Measurements from ENCODE around the gene C4BPA.

C4BPA gene

DNA sequence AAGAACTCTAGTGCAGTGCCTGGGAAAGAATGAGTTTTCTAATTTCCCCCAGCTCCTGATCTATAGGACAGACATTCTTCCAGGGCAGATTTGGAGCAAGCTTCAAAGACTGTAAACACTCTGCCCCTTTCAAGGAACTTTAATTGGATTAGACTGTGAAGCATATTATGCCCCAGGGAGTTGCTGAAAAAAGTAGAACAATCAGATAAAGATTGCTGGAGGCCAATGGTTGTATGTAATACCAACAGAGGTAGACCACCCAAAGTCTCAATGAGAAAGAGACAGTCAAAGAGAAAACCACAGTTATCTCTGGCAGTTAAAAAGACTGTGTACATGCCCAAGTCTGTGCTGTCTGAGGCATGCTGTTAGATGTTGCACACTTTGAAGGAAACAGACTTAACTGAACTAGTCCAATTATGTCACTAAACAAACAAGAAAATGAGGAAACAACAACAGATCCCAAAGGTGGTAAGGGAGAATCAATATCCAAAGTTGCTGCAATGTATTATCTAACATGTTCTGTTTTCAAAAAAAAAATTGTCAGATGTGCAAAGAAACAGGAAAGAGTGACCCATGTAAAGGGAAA lies 24.4 kb downstream of the C4BPA start:
- Histone ChIP-seq H3K36me3 (ENCODE audit: insufficient read depth, low read length) (no peaks in the 10 kb centered on the region; the same call in 1 of the 2 replicates), H3K9me2 (ENCODE audit: low read depth, low read length) (no peaks in the 10 kb centered on the region), H3K9me3 (ENCODE audit: low read length) (peaks cover 3% of the 10 kb centered on the region; the same call in 1 of the 2 replicates), H3K27me3 (ENCODE audit: insufficient read depth, low read length) (no peaks in the 10 kb centered on the region), H3K27ac (ENCODE audit: low read depth, low read length, poor library complexity, severe bottlenecking) (no peak overlapping the region), H3K9ac (ENCODE audit: low read length) (no peak overlapping the region), H3K4me3 (ENCODE audit: low read depth, low read length, poor library complexity, severe bottlenecking) (no peak overlapping the region), H3K4me1 (ENCODE audit: insufficient read depth, low read length, severe bottlenecking) (no peaks in the 10 kb centered on the region), H4K20me1 (ENCODE audit: insufficient read depth, low read length) (no peaks in the 10 kb centered on the region), H3F3A (ENCODE audit: insufficient read depth, low read length) (no peaks in the 10 kb centered on the region), H2AFZ (ENCODE audit: low read length) (no peak overlapping the region), H3K4me2 (ENCODE audit: low read length) (no peak overlapping the region), H3K79me2 (ENCODE audit: insufficient read depth, low read length) (no peaks in the 10 kb centered on the region)
- TF ChIP-seq EZH2 (IDR thresholded peaks at IDR 0.05; ENCODE audit: borderline replicate concordance, low read length): no peak

DNA sequence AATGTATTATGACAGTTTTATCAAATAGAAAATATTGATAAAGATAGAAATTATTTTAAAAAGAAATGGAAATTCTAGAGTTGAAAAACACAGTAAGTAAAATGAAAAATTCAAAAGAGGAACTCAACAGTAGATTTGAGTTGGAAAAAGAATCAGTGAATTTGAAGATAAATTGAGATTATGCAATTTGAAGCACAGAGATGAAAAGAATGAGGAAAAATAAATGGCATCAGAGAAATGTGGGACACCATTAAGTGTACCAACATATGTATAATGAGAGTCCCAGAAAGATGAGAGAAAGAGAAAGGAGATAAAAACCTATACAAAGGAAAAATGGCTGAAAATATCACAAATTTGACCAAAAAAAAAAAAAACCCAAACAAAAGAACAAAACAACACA lies 25.0 kb downstream of the C4BPA start:
- Histone ChIP-seq H3K4me3 (ENCODE audit: low read depth, low read length, poor library complexity, severe bottlenecking) (no peak overlapping the region), H3F3A (ENCODE audit: insufficient read depth, low read length) (no peaks in the 10 kb centered on the region), H3K27me3 (ENCODE audit: insufficient read depth, low read length) (no peaks in the 10 kb centered on the region), H3K9me3 (ENCODE audit: low read length) (peaks cover 3% of the 10 kb centered on the region; the same call in 1 of the 2 replicates), H2AFZ (ENCODE audit: low read length) (no peak overlapping the region), H3K36me3 (ENCODE audit: insufficient read depth, low read length) (no peaks in the 10 kb centered on the region; the same call in 1 of the 2 replicates), H3K9me2 (ENCODE audit: low read depth, low read length) (no peaks in the 10 kb centered on the region), H3K4me2 (ENCODE audit: low read length) (no peak overlapping the region), H3K27ac (ENCODE audit: low read depth, low read length, poor library complexity, severe bottlenecking) (no peak overlapping the region), H4K20me1 (ENCODE audit: insufficient read depth, low read length) (no peaks in the 10 kb centered on the region), H3K79me2 (ENCODE audit: insufficient read depth, low read length) (no peaks in the 10 kb centered on the region), H3K4me1 (ENCODE audit: insufficient read depth, low read length, severe bottlenecking) (no peaks in the 10 kb centered on the region), H3K9ac (ENCODE audit: low read length) (no peak overlapping the region)
- TF ChIP-seq, protein P1, sequence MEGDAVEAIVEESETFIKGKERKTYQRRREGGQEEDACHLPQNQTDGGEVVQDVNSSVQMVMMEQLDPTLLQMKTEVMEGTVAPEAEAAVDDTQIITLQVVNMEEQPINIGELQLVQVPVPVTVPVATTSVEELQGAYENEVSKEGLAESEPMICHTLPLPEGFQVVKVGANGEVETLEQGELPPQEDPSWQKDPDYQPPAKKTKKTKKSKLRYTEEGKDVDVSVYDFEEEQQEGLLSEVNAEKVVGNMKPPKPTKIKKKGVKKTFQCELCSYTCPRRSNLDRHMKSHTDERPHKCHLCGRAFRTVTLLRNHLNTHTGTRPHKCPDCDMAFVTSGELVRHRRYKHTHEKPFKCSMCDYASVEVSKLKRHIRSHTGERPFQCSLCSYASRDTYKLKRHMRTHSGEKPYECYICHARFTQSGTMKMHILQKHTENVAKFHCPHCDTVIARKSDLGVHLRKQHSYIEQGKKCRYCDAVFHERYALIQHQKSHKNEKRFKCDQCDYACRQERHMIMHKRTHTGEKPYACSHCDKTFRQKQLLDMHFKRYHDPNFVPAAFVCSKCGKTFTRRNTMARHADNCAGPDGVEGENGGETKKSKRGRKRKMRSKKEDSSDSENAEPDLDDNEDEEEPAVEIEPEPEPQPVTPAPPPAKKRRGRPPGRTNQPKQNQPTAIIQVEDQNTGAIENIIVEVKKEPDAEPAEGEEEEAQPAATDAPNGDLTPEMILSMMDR (IDR thresholded peaks at IDR 0.05; ENCODE audit: low read length): no peak
- TF ChIP-seq EZH2 (IDR thresholded peaks at IDR 0.05; ENCODE audit: borderline replicate concordance, low read length): no peak

DNA sequence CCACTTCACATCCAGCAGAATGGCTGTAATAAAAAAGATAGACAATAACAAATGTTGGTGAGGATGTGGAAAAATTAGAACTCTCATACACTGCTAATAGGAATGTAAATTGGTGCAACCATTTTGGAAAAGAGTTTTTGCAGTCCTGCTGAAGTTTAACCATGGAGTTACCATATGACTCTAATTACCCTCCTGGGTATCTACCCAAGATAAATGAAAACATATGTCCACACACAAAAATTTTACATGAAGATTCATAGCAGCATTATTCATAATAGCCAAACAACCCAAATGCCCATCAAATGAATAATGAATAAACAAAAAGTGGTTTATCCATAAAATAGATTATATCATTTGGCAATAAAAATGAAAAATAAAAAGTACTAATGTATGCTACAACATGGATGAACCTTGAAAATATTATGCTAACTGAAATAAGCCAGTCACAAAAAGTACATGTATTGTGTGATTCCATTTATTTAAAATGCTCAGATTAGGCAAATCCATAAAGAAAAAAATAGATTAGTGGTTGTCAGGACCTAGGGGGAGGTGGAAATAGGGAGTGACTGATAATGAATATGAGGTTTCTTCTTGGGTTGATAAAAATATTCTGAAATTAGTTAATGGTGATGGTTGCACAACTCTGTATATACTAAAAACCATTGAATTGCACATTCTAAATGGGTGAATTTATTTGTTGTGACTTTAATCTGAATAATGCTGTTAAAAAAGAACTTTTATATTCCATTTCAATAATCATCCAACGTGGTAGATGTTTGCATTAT lies 26.4 kb downstream of the C4BPA start:
- no peaks in the 10 kb centered on the region for H3K27me3 ChIP-seq (ENCODE audit: insufficient read depth, low read length)
- no peak overlapping the region for H3K4me3 ChIP-seq (ENCODE audit: low read depth, low read length, poor library complexity, severe bottlenecking)
- no peaks in the 10 kb centered on the region for H4K20me1 ChIP-seq (ENCODE audit: insufficient read depth, low read length)
- no peaks in the 10 kb centered on the region for H3K9me2 ChIP-seq (ENCODE audit: low read depth, low read length)
- H3K27ac ChIP-seq (ENCODE audit: low read depth, low read length, poor library complexity, severe bottlenecking): no peak overlapping the region
- H3K9me3 ChIP-seq (ENCODE audit: low read length): peaks cover 3% of the 10 kb centered on the region; the same call in 1 of the 2 replicates
- no peaks in the 10 kb centered on the region for H3K4me1 ChIP-seq (ENCODE audit: insufficient read depth, low read length, severe bottlenecking)
- H3K79me2 ChIP-seq (ENCODE audit: insufficient read depth, low read length): no peaks in the 10 kb centered on the region
- no peaks in the 10 kb centered on the region; the same call in 1 of the 2 replicates for H3K36me3 ChIP-seq (ENCODE audit: insufficient read depth, low read length)
- no peaks in the 10 kb centered on the region for H3F3A ChIP-seq (ENCODE audit: insufficient read depth, low read length)
- no peak overlapping the region for H2AFZ ChIP-seq (ENCODE audit: low read length)
- H3K9ac ChIP-seq (ENCODE audit: low read length): no peak overlapping the region
- TF ChIP-seq EZH2 (IDR thresholded peaks at IDR 0.05; ENCODE audit: borderline replicate concordance, low read length): no peak
- TF ChIP-seq, protein P1 (IDR thresholded peaks at IDR 0.05; ENCODE audit: low read length): no peak
- H3K4me2 ChIP-seq (ENCODE audit: low read length): no peak overlapping the region
